Measurements from ENCODE around the gene ZMYND8. TPM values are rescaled to one million over a fixed set of nuclear protein-coding genes. Genes with fewer than 3 reads are reported as not detected.

The ZMYND8 gene
- total RNA-seq, 1 experiment from 2014 or later, result 107 TPM

GRCh38 chr20:47174456-47175243 is 181.8 kb downstream of the ZMYND8 start:
- H3K4me2 ChIP-seq, result no peak overlapping the region
- no peaks in the 10 kb centered on the region for H3K9me2 ChIP-seq (ENCODE audit: insufficient read depth)
- no peaks in the 10 kb centered on the region for H3K79me2 ChIP-seq (ENCODE audit: low read depth)
- H2AFZ ChIP-seq, result no peak overlapping the region
- POLR2A ChIA-PET (ENCODE audit: unreplicated experiment), result no interaction called here
- no peaks in the 10 kb centered on the region for H3K9me3 ChIP-seq (ENCODE audit: insufficient read depth, low read depth)
- no peaks in the 10 kb centered on the region for H3F3A ChIP-seq (ENCODE audit: insufficient read depth, low read depth)
- H4K20me1 ChIP-seq (ENCODE audit: insufficient read depth), result no peaks in the 10 kb centered on the region
- CTCF ChIA-PET, result no interaction called here
- BruUV-seq (replicated peaks), result no TSS peak
- DNase-seq, result no peak
- no peak overlapping the region for H3K27ac ChIP-seq
- no peaks in the 10 kb centered on the region for H3K36me3 ChIP-seq (ENCODE audit: low read depth)
- H3K4me1 ChIP-seq (replicated peaks; ENCODE audit: insufficient read depth), result no peaks in the 10 kb centered on the region
- TF ChIP-seq CTCF (conservative IDR thresholded peaks at IDR 0.05), result no peak
- no peak for TF ChIP-seq EZH2 (IDR thresholded peaks at IDR 0.05; ENCODE audit: low read depth)
- no peak overlapping the region for H3K4me3 ChIP-seq
- no peaks in the 10 kb centered on the region for H3K27me3 ChIP-seq (ENCODE audit: insufficient read depth, low read depth)
- intact Hi-C loops (cut with micrococcal nuclease; ENCODE audit: unreplicated experiment), result no loop called here

- intact Hi-C loops (cut with micrococcal nuclease; ENCODE audit: unreplicated experiment), result no loop called here
- POLR2A ChIA-PET (ENCODE audit: unreplicated experiment), result no interaction called here
- Histone ChIP-seq H3K4me2 (no peak overlapping the region), H3K27me3 (ENCODE audit: insufficient read depth, low read depth) (no peaks in the 10 kb centered on the region), H4K20me1 (ENCODE audit: insufficient read depth) (no peaks in the 10 kb centered on the region), H3K27ac (no peak overlapping the region), H3K4me3 (no peak overlapping the region), H3K4me1 (replicated peaks; ENCODE audit: insufficient read depth) (no peaks in the 10 kb centered on the region), H3K36me3 (ENCODE audit: low read depth) (no peaks in the 10 kb centered on the region), H3K79me2 (ENCODE audit: low read depth) (no peaks in the 10 kb centered on the region), H3F3A (ENCODE audit: insufficient read depth, low read depth) (no peaks in the 10 kb centered on the region), H2AFZ (no peak overlapping the region), H3K9me2 (ENCODE audit: insufficient read depth) (no peaks in the 10 kb centered on the region), H3K9me3 (ENCODE audit: insufficient read depth, low read depth) (no peaks in the 10 kb centered on the region)
- no peak for DNase-seq
- BruUV-seq (replicated peaks), result no TSS peak
- CTCF ChIA-PET, result no interaction called here
- TF ChIP-seq EZH2 (IDR thresholded peaks at IDR 0.05; ENCODE audit: low read depth), result no peak
- TF ChIP-seq CTCF (conservative IDR thresholded peaks at IDR 0.05), result no peak
These were observed 182.8 kb downstream of the ZMYND8 start for GRCh38 chr20:47173596-47174216.

GRCh38 chr20:47172579-47172978 is 183.9 kb downstream of the ZMYND8 start:
- ChIA-PET POLR2A (ENCODE audit: unreplicated experiment) (no interaction called here), CTCF (no interaction called here)
- Histone ChIP-seq H3K4me1 (replicated peaks; ENCODE audit: insufficient read depth) (no peaks in the 10 kb centered on the region), H3K36me3 (ENCODE audit: low read depth) (no peaks in the 10 kb centered on the region), H3K4me3 (no peak overlapping the region), H3K4me2 (no peak overlapping the region), H3K9me2 (ENCODE audit: insufficient read depth) (no peaks in the 10 kb centered on the region), H3K27ac (no peak overlapping the region), H3K9me3 (ENCODE audit: insufficient read depth, low read depth) (no peaks in the 10 kb centered on the region), H3F3A (ENCODE audit: insufficient read depth, low read depth) (no peaks in the 10 kb centered on the region), H3K79me2 (ENCODE audit: low read depth) (no peaks in the 10 kb centered on the region), H3K27me3 (ENCODE audit: insufficient read depth, low read depth) (0 out of 2 replicates have a peak, but pooled peaks cover 3% of the 10 kb centered on the region), H2AFZ (no peak overlapping the region), H4K20me1 (ENCODE audit: insufficient read depth) (no peaks in the 10 kb centered on the region)
- TF ChIP-seq EZH2 (IDR thresholded peaks at IDR 0.05; ENCODE audit: low read depth) (no peak), CTCF (conservative IDR thresholded peaks at IDR 0.05) (no peak)
- intact Hi-C loops (cut with micrococcal nuclease; ENCODE audit: unreplicated experiment), result no loop called here
- BruUV-seq (replicated peaks), result no TSS peak
- DNase-seq, result no peak
